ENCODE data around the gene PARD3.

Gene PARD3

DNA sequence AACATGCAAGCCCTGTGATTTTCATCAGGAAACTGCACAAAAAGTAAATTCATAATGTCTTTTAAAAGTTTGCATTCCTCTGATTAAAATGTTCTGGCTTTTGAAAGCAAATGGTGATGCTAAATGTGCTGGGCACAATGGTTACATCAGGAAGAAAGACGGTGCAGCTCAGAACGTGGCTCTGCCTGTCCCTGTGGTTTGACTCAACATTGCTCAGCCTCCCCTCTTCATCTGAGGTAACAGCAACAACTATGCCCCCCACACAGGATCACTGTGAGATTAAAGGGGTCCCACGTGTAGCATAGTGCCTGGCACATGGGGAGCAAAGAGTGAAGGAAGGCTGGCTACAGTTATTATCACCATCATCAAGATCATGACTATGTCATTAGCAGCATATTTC lies 44.0 kb downstream of the PARD3 start:
- no peak overlapping the region for H3K27ac Mint-ChIP-seq
- no peaks in the 10 kb centered on the region for H3K36me3 Mint-ChIP-seq (ENCODE audit: low read depth)
- H3K27me3 Mint-ChIP-seq = peaks cover 3% of the 10 kb centered on the region
- no peaks in the 10 kb centered on the region for H3K9me3 Mint-ChIP-seq
- H3K4me3 Mint-ChIP-seq = no peak overlapping the region
- H3K4me1 Mint-ChIP-seq (ENCODE audit: low read depth) = no peaks in the 10 kb centered on the region

DNA sequence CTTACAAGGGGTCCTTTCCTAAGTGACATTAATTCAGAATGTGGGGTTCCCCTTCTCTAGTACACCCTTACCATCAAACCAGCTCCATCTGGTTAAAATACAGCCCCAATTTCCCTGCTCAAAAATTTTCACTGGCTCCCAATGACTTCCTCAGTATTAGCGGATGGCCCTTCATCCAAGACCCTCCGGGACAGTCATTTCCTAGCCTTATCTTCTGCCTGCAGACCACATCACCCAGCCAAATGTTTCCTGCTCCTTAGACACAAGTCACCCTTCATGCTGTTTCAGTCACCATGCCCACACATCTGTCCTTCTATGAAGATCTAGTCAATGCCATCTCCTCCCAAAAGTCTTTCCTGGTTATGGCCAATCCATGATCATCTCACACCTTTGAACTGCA lies 45.2 kb downstream of the PARD3 start:
- no peaks in the 10 kb centered on the region for H3K4me1 Mint-ChIP-seq (ENCODE audit: low read depth)
- H3K9me3 Mint-ChIP-seq = no peaks in the 10 kb centered on the region
- peaks cover 3% of the 10 kb centered on the region for H3K27me3 Mint-ChIP-seq
- H3K36me3 Mint-ChIP-seq (ENCODE audit: low read depth) = no peaks in the 10 kb centered on the region
- no peak overlapping the region for H3K27ac Mint-ChIP-seq
- H3K4me3 Mint-ChIP-seq = no peak overlapping the region

DNA sequence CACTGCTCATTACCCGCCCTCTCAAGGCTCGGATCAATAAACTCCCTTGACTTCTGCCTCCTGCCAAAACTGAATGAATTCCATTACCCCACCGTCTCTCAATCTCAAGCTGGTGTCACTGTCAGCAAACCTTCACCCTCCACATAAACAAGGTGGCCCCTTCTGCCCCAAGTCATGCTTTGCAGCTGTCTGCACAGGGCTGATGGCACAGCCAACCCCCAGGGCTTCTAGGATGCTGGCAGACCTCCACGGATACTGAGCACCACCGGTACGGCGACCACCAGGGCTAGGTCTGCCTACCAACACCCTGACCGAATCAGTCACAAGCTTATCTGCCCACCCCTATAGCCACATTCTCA lies 46.1 kb downstream of the PARD3 start:
- Mint-ChIP-seq H3K4me1 (ENCODE audit: low read depth) (no peaks in the 10 kb centered on the region), H3K9me3 (no peaks in the 10 kb centered on the region), H3K36me3 (ENCODE audit: low read depth) (no peaks in the 10 kb centered on the region), H3K27ac (no peak overlapping the region), H3K4me3 (no peak overlapping the region), H3K27me3 (peaks cover 3% of the 10 kb centered on the region)

DNA sequence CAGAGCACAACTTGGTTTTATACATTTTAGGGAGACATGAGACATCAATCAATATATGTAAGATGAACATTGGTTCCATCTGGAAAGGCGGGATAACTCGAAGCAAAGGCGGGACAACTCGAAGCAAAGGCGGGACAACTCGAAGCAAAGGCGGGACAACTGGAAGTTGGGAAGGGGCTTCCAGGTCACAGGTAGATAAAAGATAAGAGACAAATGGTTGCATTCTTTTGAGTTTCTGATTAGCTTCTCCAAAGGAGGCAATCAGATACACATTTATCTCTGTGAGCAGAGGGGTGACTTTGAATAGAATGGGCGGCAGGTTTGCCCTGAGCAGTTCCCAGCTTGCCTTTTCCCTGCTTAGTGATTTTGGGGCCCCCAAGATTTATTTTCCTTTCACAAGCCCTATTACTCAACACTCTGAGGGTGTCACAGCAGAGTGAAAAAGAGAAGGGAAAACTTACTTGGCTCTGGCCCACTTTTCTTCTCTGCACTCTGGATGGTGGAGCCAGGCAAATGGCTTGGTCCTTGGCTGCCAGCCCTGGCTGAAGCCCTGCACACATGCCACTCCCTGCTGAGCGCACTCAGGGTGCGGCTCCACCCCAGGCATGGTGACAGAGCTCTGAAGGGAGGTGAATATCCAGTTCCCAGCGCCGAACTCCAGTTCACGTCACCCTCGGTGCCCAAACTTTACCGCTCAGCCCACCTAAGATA lies 46.7 kb downstream of the PARD3 start:
- Mint-ChIP-seq H3K27me3 (peaks cover 3% of the 10 kb centered on the region), H3K9me3 (no peaks in the 10 kb centered on the region), H3K4me1 (ENCODE audit: low read depth) (no peaks in the 10 kb centered on the region)

DNA sequence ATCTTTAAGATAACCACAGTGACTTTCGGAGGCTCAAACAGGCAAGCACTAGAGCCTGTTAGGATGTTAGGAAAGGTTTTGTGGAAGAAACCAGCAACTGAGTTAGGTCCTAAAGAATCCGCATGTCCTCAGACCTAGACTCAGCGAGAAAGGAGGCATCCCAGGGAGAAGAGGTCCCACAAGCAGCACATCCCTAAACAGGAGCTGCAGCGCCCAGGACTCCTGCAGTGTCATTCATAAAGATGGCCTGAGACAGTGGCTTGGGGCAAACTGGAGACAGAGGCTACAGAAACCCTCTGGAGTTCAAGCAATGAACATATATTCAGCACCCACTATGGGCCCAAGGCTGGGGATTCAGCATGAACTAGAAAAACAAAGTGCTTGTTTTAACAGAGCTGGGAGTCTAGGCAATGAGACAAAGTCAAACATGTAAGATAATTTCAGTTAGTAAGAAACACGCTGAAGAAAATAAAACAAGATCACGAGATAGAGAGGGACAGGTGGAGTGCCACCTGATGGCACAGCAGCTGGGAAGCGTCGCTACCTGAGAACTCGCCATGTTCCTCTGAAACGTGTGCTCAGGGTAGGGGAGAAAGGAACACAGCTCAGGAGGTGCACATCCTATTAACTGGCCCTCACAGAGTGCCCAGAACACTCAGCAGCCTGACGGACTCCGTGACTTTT lies 48.1 kb downstream of the PARD3 start:
- Mint-ChIP-seq H3K4me3 (no peak overlapping the region), H3K9me3 (no peaks in the 10 kb centered on the region), H3K4me1 (ENCODE audit: low read depth) (no peaks in the 10 kb centered on the region), H3K27ac (no peak overlapping the region), H3K36me3 (ENCODE audit: low read depth) (no peaks in the 10 kb centered on the region), H3K27me3 (peaks cover 8% of the 10 kb centered on the region)

More for the DNA sequence above, 46.7 kb downstream of the PARD3 start:
- Mint-ChIP-seq H3K36me3 (ENCODE audit: low read depth) (no peaks in the 10 kb centered on the region), H3K4me3 (no peak overlapping the region), H3K27ac (no peak overlapping the region)

DNA sequence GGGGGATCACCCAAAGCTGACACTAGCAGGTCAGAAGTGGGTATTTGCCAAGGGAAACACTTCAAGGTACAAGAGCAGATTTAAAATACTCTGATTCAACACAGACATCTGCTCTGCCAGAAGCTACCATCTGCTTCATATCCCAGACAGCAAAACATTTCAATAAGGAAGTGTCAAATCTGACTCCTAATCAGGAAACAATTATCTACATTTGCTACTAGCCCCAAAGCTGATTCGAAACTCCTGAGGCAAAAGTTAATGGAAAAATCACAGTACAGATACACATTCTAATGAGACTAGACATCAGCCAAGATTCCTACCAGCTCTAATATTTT lies 48.9 kb downstream of the PARD3 start:
- H3K36me3 Mint-ChIP-seq (ENCODE audit: low read depth) = no peaks in the 10 kb centered on the region
- no peaks in the 10 kb centered on the region for H3K9me3 Mint-ChIP-seq
- peaks cover 8% of the 10 kb centered on the region for H3K27me3 Mint-ChIP-seq
- no peaks in the 10 kb centered on the region for H3K4me1 Mint-ChIP-seq (ENCODE audit: low read depth)
- no peak overlapping the region for H3K4me3 Mint-ChIP-seq
- H3K27ac Mint-ChIP-seq = no peak overlapping the region

DNA sequence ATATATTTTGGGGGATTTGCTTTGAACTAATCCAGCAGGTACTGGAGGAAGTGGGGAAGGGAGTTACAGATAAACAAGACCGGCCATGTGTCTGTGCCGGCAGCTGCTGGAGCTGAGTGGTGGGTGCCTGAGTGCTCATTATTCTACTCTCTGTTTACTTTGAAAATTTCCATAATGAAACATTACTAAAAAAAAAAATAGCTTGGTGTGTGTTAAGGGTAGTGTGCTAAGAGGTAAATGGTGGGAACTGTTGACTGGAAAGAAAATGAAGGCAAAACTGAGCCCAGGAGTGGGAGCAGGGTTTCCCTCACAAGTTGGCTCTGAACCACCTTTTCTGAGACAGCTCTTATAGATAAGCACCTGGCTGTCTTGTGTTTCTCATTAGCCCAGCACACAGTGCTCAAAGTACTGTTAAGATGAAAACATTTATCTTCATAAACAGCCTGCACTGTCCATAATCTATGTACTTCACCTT lies 50.6 kb downstream of the PARD3 start:
- H3K4me3 Mint-ChIP-seq = no peak overlapping the region
- H3K36me3 Mint-ChIP-seq (ENCODE audit: low read depth) = no peaks in the 10 kb centered on the region
- no peak overlapping the region for H3K27ac Mint-ChIP-seq
- H3K27me3 Mint-ChIP-seq = peaks cover 5% of the 10 kb centered on the region
- no peaks in the 10 kb centered on the region for H3K4me1 Mint-ChIP-seq (ENCODE audit: low read depth)
- no peaks in the 10 kb centered on the region for H3K9me3 Mint-ChIP-seq

DNA sequence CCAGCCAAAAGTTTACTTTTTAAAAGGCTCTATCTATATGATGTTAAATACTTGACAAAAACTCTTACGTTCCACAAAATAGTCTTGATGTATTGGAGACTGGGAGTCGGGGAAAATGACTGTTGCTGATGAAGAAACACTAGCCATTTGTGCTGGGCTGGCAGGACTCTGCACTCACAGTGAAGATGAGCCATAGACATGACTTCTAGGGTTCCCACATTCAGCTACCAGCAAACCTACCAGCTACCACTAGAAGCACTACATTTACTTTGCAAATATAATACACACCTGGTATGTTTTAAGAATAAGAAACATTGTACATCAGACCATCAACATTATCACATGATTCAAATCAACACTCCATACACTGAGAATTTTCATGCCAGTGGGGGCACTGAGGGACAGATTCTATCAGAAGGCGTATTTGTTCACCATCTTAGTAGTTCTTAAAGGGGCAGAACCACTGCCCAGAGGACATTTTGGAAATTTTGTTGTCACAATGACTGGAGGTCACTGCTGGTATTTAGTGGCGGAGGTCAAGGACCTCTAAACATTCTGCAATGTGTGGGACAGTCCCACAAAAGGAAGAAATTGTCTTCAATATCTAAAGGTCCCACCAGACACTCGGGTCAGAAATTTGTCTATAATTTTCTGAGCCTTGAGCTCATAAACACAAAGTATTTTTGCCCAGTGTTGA lies 52.3 kb downstream of the PARD3 start:
- Mint-ChIP-seq H3K9me3 (peaks cover 4% of the 10 kb centered on the region), H3K4me1 (ENCODE audit: low read depth) (peaks cover 13% of the 10 kb centered on the region), H3K36me3 (ENCODE audit: low read depth) (no peaks in the 10 kb centered on the region), H3K27ac (no peak overlapping the region), H3K4me3 (no peak overlapping the region), H3K27me3 (peaks cover 5% of the 10 kb centered on the region)

DNA sequence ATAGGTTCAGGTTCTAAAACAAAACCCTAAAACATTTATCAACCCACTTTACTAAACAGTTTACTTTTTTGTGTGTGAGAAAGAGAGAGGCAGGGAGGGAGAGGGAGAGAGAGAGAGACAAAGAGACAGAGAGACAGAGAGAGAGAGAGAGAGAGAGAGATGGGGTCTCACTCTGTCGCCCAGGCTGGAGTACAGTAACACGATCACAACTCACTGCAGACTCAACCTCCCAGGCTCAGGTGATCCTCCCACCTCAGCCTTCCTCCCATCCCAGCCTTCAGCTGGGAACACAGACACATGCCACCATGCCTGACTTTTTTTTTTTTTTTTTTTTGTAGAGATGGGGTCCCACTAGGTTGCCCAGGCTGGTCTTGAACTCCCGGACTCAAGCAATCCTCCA lies 52.9 kb downstream of the PARD3 start:
- Mint-ChIP-seq H3K27ac (no peak overlapping the region), H3K4me1 (ENCODE audit: low read depth) (peaks cover 13% of the 10 kb centered on the region), H3K27me3 (peaks cover 5% of the 10 kb centered on the region), H3K9me3 (peaks cover 4% of the 10 kb centered on the region), H3K4me3 (no peak overlapping the region), H3K36me3 (ENCODE audit: low read depth) (no peaks in the 10 kb centered on the region)

DNA sequence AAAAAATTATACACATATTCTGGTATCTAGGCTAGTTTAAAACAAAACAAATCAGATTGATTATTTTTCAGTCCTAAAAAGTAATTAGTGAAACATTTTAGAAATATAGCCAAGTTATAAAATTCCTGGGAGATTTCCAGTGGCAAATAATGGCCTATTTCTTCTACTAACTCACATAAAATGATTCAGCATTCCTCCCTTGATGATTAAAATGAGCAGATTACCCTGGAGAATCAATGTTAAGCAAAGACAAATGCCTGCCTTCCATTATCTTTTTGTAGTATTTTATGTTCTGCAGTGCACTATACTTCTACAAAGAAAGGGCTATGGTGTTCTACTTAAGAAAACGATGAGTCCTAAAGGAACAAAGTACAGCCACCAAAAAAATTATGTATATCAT lies 53.6 kb downstream of the PARD3 start:
- H3K27me3 Mint-ChIP-seq = peaks cover 5% of the 10 kb centered on the region
- peaks cover 4% of the 10 kb centered on the region for H3K9me3 Mint-ChIP-seq
- no peaks in the 10 kb centered on the region for H3K36me3 Mint-ChIP-seq (ENCODE audit: low read depth)
- H3K4me1 Mint-ChIP-seq (ENCODE audit: low read depth) = peaks cover 13% of the 10 kb centered on the region
- H3K4me3 Mint-ChIP-seq = no peak overlapping the region
- no peak overlapping the region for H3K27ac Mint-ChIP-seq

DNA sequence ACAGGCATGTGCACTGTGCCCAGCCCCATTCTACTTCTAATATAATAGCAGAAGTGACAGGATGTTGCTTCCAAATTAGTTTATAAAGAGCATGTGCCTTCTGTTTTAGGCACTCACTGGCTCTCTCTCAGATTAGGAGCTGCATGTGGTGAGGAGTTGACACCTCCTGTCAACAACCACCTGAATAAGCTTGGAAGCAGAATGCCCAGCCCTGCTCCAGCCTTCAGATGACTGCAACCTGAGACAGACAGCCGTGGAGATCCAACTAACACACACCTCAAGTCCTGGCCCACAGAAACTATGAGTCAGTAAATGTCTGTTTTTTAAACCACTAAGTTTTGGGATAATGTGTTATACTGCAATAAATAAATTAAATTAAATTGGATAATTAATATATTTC lies 54.5 kb downstream of the PARD3 start:
- Mint-ChIP-seq H3K9me3 (peaks cover 4% of the 10 kb centered on the region), H3K27ac (no peak overlapping the region), H3K36me3 (ENCODE audit: low read depth) (no peaks in the 10 kb centered on the region), H3K27me3 (peaks cover 5% of the 10 kb centered on the region), H3K4me1 (ENCODE audit: low read depth) (peaks cover 13% of the 10 kb centered on the region), H3K4me3 (no peak overlapping the region)

DNA sequence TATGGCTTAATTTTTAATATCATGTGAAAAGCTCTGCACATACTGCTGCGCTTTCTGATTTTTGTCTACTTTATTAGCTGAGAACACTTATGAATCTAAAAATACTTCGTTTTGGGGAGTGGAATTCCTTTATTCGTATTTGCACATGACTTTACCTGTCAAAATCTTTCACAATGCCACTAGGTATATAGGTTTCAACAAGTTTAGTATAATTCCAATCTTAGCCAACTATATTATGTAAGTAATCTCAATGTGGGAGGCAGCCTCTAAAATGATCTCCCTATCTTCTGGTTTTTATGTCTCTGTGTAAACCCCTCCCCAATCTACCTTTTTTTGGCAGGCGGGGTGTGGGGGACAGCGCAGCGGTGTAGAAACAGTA lies 55.3 kb downstream of the PARD3 start:
- Mint-ChIP-seq H3K27ac (no peak overlapping the region), H3K4me1 (ENCODE audit: low read depth) (peaks cover 13% of the 10 kb centered on the region), H3K36me3 (ENCODE audit: low read depth) (no peaks in the 10 kb centered on the region), H3K4me3 (no peak overlapping the region), H3K27me3 (peaks cover 5% of the 10 kb centered on the region), H3K9me3 (peaks cover 4% of the 10 kb centered on the region)

DNA sequence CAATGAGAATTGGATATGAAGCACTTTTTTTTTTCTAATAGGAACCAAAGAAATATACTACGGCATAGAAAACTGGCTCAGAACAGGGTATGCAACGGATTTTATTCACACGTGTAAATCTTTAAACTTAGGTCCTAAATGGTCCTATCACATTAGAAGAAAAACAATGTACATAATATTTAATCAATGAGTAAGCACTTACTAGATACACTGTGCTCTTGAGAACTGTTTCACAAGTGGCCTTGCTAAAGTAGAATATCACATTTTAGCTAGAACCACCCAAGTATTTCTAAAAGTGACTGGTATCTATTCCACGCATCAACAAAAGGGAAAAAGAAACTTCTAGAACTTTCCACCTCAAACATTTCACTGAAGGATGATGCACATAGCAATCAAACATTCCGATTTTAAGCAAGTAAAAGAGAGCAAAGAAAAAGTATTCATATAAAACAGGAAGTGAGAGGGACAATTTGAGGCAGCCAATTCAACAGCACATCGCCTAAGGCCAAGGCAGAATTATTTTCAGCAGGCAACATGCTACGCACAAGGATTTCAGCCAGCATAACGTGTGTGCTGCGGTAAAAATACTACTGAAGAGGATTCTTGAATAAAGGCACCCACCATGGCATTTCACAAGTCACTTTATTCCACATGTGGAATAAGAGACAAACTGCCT lies 55.8 kb downstream of the PARD3 start:
- peaks cover 13% of the 10 kb centered on the region for H3K4me1 Mint-ChIP-seq (ENCODE audit: low read depth)
- peaks cover 5% of the 10 kb centered on the region for H3K27me3 Mint-ChIP-seq
- H3K4me3 Mint-ChIP-seq = no peak overlapping the region
- H3K9me3 Mint-ChIP-seq = peaks cover 4% of the 10 kb centered on the region
- H3K36me3 Mint-ChIP-seq (ENCODE audit: low read depth) = no peaks in the 10 kb centered on the region
- H3K27ac Mint-ChIP-seq = no peak overlapping the region

DNA sequence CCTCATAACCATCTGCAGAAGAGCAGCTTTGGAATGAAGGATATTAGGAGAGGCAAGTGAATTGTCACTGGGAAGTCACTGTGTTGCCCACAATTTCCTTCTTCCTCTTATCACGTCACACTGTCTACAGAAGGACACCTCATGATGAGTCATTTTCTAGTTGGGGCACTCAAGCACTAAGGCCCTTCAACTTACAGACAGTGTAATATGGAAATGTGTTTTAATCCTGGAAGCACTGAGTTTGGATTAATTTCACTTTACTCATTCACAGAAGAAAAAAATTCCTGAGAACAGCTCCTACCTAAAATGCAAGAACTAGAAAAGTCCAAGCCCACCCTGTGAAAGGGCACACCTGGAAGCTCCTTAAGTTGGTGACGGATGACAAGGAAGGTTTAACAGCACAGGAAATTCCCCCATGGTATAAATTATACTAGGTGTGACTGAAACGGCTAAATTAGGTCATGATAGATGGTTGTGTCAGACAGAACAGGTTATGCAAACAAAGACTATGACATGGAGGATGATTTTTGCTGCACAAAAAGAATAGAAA lies 56.6 kb downstream of the PARD3 start:
- Mint-ChIP-seq H3K4me1 (ENCODE audit: low read depth) (peaks cover 13% of the 10 kb centered on the region), H3K36me3 (ENCODE audit: low read depth) (no peaks in the 10 kb centered on the region), H3K9me3 (peaks cover 4% of the 10 kb centered on the region), H3K27me3 (peaks cover 5% of the 10 kb centered on the region), H3K27ac (no peak overlapping the region), H3K4me3 (no peak overlapping the region)

DNA sequence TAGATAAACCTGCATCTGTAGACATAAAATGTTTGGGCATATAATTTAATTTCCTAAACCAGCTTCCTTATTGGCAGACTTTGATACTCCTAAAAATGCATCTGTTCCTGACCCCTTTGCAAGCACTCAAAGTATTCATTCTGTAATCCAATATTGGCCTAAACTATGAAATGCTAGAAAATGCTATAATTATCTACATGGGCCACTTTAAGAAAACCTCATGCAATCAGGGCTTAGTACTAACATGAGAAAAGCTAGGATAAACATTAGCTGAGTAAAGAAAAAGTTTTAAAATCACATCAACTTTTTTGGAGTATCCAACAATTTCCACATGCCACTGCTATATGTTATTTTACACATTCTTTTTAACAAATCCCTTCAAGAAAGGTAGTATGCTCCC lies 57.2 kb downstream of the PARD3 start:
- Mint-ChIP-seq H3K9me3 (peaks cover 4% of the 10 kb centered on the region), H3K27me3 (peaks cover 5% of the 10 kb centered on the region), H3K27ac (no peak overlapping the region), H3K4me1 (ENCODE audit: low read depth) (peaks cover 13% of the 10 kb centered on the region), H3K4me3 (no peak overlapping the region), H3K36me3 (ENCODE audit: low read depth) (no peaks in the 10 kb centered on the region)
